ENCODE results near the gene SAMD9.
A peak's percentile ranks its signal among the peaks of the same experiment; 100 is the strongest.

GRCh38 chr7:93092757-93093370, 24.9 kb downstream of the SAMD9 start:
- peak; percentile 65 for TF ChIP-seq CTCF (conservative IDR thresholded peaks at IDR 0.05; ENCODE audit: low read length)
- no peak for TF ChIP-seq EZH2phosphoT487 (IDR thresholded peaks at IDR 0.05; ENCODE audit: borderline replicate concordance, low read depth, low read length)
